AG08395 (cell line): ENCODE results near the gene IFI30.
"Not testable (repeated sequence)": the region's sequence is repeated elsewhere in the genome, so short reads cannot be mapped to it uniquely, and the experiment has no call there.

ENCODE experiments used
- DNase-seq: peaks from one replicate; pipeline ENCODE4 v3.0.0; 2012; ENCODE audit warnings: mixed read lengths, low spot score

Gene IFI30

GRCh38 chr19:18203408-18203862, 29.8 kb downstream of the IFI30 start:
- DNase-seq, result no peak

GRCh38 chr19:18203863-18204393, 30.3 kb downstream of the IFI30 start, which contains the start of gene RAB3A:
RAB3A (minus strand) TSS chr19:18204042; CDS start chr19:18202740, 1,302 bp downstream.
- peak; percentile 99 for DNase-seq

- DNase-seq, result no peak
Measured at GRCh38 chr19:18204394-18205199, 31.0 kb downstream of the IFI30 start.

GRCh38 chr19:18205200-18205892, 31.7 kb downstream of the IFI30 start:
- peak; percentile 69 for DNase-seq

GRCh38 chr19:18206018-18206417, 32.4 kb downstream of the IFI30 start:
- no peak for DNase-seq

- peak; percentile 70 for DNase-seq
Measured at GRCh38 chr19:18208098-18208951, 34.7 kb downstream of the IFI30 start.

GRCh38 chr19:18209912-18210311, 36.3 kb downstream of the IFI30 start:
- not testable (repeated sequence) for DNase-seq

- no peak for DNase-seq
Measured at GRCh38 chr19:18211683-18212082, 38.1 kb downstream of the IFI30 start.

GRCh38 chr19:18214779-18215433, 41.3 kb downstream of the IFI30 start:
- DNase-seq, result peak; percentile 75

GRCh38 chr19:18216789-18217188, 43.2 kb downstream of the IFI30 start:
- no peak for DNase-seq

- DNase-seq, result no peak
Measured at GRCh38 chr19:18218159-18218558, 44.5 kb downstream of the IFI30 start.

GRCh38 chr19:18218600-18218999, 45.0 kb downstream of the IFI30 start:
- no peak for DNase-seq

GRCh38 chr19:18219911-18220631, 46.5 kb downstream of the IFI30 start:
- DNase-seq, result no peak

GRCh38 chr19:18220632-18221275, 47.1 kb downstream of the IFI30 start:
- DNase-seq, result no peak

- DNase-seq, result no peak
Measured at GRCh38 chr19:18221815-18222725, 48.5 kb downstream of the IFI30 start.

GRCh38 chr19:18223860-18224524, 50.4 kb downstream of the IFI30 start:
- no peak for DNase-seq

GRCh38 chr19:18224525-18225354, 51.1 kb downstream of the IFI30 start:
- DNase-seq, result peak; percentile 99

GRCh38 chr19:18225355-18225701, 51.7 kb downstream of the IFI30 start:
- DNase-seq, result no peak
